A673 (cell line): ENCODE results near the gene LRSAM1.

ENCODE experiments used
- CTCF ChIP-seq: fragments of 300-800, 200-600 bp; sonication (generic); conservative IDR thresholded peaks from 2 replicates; pipeline ENCODE4 v1.5.1; 2017; ENCODE audit warnings: low read depth, mild to moderate bottlenecking, antibody characterized with exemption, low read length, moderate library complexity, mixed read lengths
- EZH2 ChIP-seq: fragments of 200-600 bp; sonication (generic); IDR thresholded peaks from 2 replicates; pipeline ENCODE4 v1.6.1; 2017; ENCODE audit warnings: borderline replicate concordance, low read depth, mild to moderate bottlenecking, mixed read lengths, antibody characterized with exemption, low read length; ENCODE audit not compliant: poor library complexity, severe bottlenecking

- 0 out of 2 replicates have a peak, but pooled peaks have one; percentile 17 for TF ChIP-seq CTCF
- no peak for TF ChIP-seq EZH2
Measured at GRCh38 chr9:127485995-127486394, 34.7 kb downstream of the LRSAM1 start.
